GM12878 (cell line): ENCODE data around the gene MATN1. TPM values are rescaled to one million over a fixed set of nuclear protein-coding genes. Genes with fewer than 3 reads are reported as not detected.

Source experiments
- ATAC-seq: fragments of 200-7000 bp; cut with Tn5 transposase; 3 replicates; pipeline ENCODE4 v1.9.1; 2020; ENCODE audit warnings: mild to moderate bottlenecking, moderate library complexity
- BruUV-seq: library from RNA; stranded (reverse); fragments of 400-500 nt; replicated peaks from 2 replicates; lab custom pipeline; 2021; lab: Mats Ljungman, UMichigan
- CTCF ChIA-PET: fragments of 300-600 bp; sonication (Branson Sonifier 250); formaldehyde crosslinking; extraction: SDS; loops from one replicate; lab custom pipeline; 2021; ENCODE audit warnings: inconsistent platforms; lab: Yijun Ruan, JAX
- POLR2A ChIA-PET: fragments of 350-600 bp; formaldehyde crosslinking; extraction: SDS; loops from one replicate; lab custom pipeline; 2021; ENCODE audit warnings: inconsistent platforms; lab: Charles Lee
- RAD21 ChIA-PET: fragments of 300-600 bp; sonication (Branson Sonifier 250); formaldehyde crosslinking; loops from one replicate; lab custom pipeline; 2023; ENCODE audit warnings: antibody characterized with exemption; ENCODE audit not compliant: unreplicated experiment; lab: Charles Lee
- SMC1A ChIA-PET: fragments of 300-600 bp; sonication (Branson Sonifier 250); formaldehyde crosslinking; loops from one replicate; lab custom pipeline; 2023; ENCODE audit not compliant: unreplicated experiment, uncharacterized antibody; lab: Charles Lee
- DNase-seq: peaks from one replicate; pipeline ENCODE4 v3.0.0-alpha.2; 2011; ENCODE audit warnings: low read depth, low spot score
- FAIRE-seq: peaks from 3 replicates; lab custom pipeline; 2011; peaks lifted over from hg19 to GRCh38; lab: Jason Lieb, UNC
- H2AFZ ChIP-seq: 2 replicates; pipeline ENCODE4 v1.6.0; 2011; ENCODE audit warnings: low read depth, low read length, control low read depth; ENCODE audit not compliant: control insufficient read depth
- H3K27ac ChIP-seq: 2 replicates; pipeline ENCODE4 v1.5.1; 2011; ENCODE audit warnings: control low read depth; ENCODE audit not compliant: control insufficient read depth, insufficient read depth
- H3K27me3 ChIP-seq, 2 experiments: replicated peaks in 1 of 2; 2 replicates each; pipeline versions ENCODE4 v1.6.0 to v1.6.1; 2011; ENCODE audit warnings: low read length in 1 of 2; ENCODE audit not compliant: control insufficient read depth in 2 of 2, insufficient read depth in 2 of 2
- H3K36me3 ChIP-seq, 2 experiments: 2 replicates each; pipeline ENCODE4 v1.5.1; 2011; ENCODE audit warnings: low read length in 1 of 2; ENCODE audit not compliant: control insufficient read depth in 2 of 2, insufficient read depth in 2 of 2
- H3K4me1 ChIP-seq: 2 replicates; pipeline ENCODE4 v1.6.1; 2011; ENCODE audit warnings: mild to moderate bottlenecking, low read length, moderate library complexity, mixed read lengths; ENCODE audit not compliant: control insufficient read depth, insufficient read depth
- H3K4me2 ChIP-seq: 2 replicates; pipeline ENCODE4 v1.6.0; 2011; ENCODE audit warnings: control low read depth; ENCODE audit not compliant: control insufficient read depth, insufficient read depth
- H3K4me3 ChIP-seq: fragments of 200-600 bp; sonication (generic); 2 replicates; pipeline ENCODE4 v1.5.1; 2016
- H3K79me2 ChIP-seq: 2 replicates; pipeline ENCODE4 v1.6.0; 2011; ENCODE audit warnings: low read length; ENCODE audit not compliant: control insufficient read depth, insufficient read depth
- H3K9ac ChIP-seq: 2 replicates; pipeline ENCODE4 v1.8.0; 2011; ENCODE audit warnings: low read length, control low read depth, mixed read lengths; ENCODE audit not compliant: control insufficient read depth, insufficient read depth
- H3K9me3 ChIP-seq: replicated peaks from 3 replicates; pipeline ENCODE4 v1.5.1; 2011; ENCODE audit warnings: mild to moderate bottlenecking, low read length; ENCODE audit not compliant: control insufficient read depth, insufficient read depth
- H4K20me1 ChIP-seq: 2 replicates; pipeline ENCODE4 v1.6.0; 2011; ENCODE audit not compliant: control insufficient read depth, insufficient read depth
- BCL3 ChIP-seq: IDR thresholded peaks from 2 replicates; pipeline ENCODE4 v1.6.1; 2011; ENCODE audit warnings: borderline replicate concordance, low read depth, mild to moderate bottlenecking, moderate library complexity, low read length; ENCODE audit not compliant: insufficient read depth, poor library complexity, severe bottlenecking
- BMI1 ChIP-seq: fragments of 450-650 bp; IDR thresholded peaks from 2 replicates; pipeline ENCODE4 v1.6.1; 2016; ENCODE audit warnings: mild to moderate bottlenecking, moderate library complexity, borderline replicate concordance
- CBFB ChIP-seq: IDR thresholded peaks from 2 replicates; pipeline ENCODE4 v1.6.1; 2016; ENCODE audit warnings: antibody characterized with exemption, low read depth
- CHD2 ChIP-seq: IDR thresholded peaks from 2 replicates; pipeline ENCODE4 v1.6.1; 2011; ENCODE audit warnings: low read depth, low read length, improper control_type of control experiment, borderline replicate concordance
- E2F4 ChIP-seq: IDR thresholded peaks from 2 replicates; pipeline ENCODE4 v1.6.1; 2012; ENCODE audit warnings: low read depth, low read length, improper control_type of control experiment
- HCFC1 ChIP-seq: fragments of 150-350 bp; IDR thresholded peaks from 2 replicates; pipeline ENCODE4 v1.6.1; 2014; ENCODE audit warnings: low read length
- KAT2A ChIP-seq: conservative IDR thresholded peaks from 2 replicates; pipeline ENCODE4 v1.6.1; 2011; ENCODE audit warnings: low read depth, low read length; ENCODE audit not compliant: control insufficient read depth
- MTA2 ChIP-seq: fragments of 450-650 bp; IDR thresholded peaks from 2 replicates; pipeline ENCODE4 v1.6.1; 2016; ENCODE audit warnings: low read depth, mild to moderate bottlenecking, moderate library complexity
- MYB ChIP-seq: fragments of 150-350 bp; IDR thresholded peaks from 2 replicates; pipeline ENCODE4 v1.6.1; 2014; ENCODE audit warnings: mild to moderate bottlenecking, low read depth, low read length, borderline replicate concordance
- PAX5 ChIP-seq: IDR thresholded peaks from 2 replicates; pipeline ENCODE4 v1.6.1; 2011; ENCODE audit warnings: low read depth, low read length, borderline replicate concordance
- POLR2AphosphoS5 ChIP-seq: IDR thresholded peaks from 2 replicates; pipeline ENCODE4 v1.6.1; 2011; ENCODE audit warnings: mild to moderate bottlenecking, low read length, inconsistent platforms
- SPI1 ChIP-seq: IDR thresholded peaks from 2 replicates; pipeline ENCODE4 v1.6.1; 2011; ENCODE audit warnings: low read depth, mild to moderate bottlenecking, low read length, moderate library complexity, borderline replicate concordance; ENCODE audit not compliant: insufficient read depth
- SUZ12 ChIP-seq: fragments of 200-600 bp; sonication (generic); IDR thresholded peaks from one replicate; pipeline ENCODE4 v1.6.1; 2018; ENCODE audit warnings: antibody characterized with exemption, mild to moderate bottlenecking; ENCODE audit not compliant: unreplicated experiment
- ZBED1 ChIP-seq: IDR thresholded peaks from 2 replicates; pipeline ENCODE4 v1.6.1; 2016; ENCODE audit warnings: borderline replicate concordance
- ZNF274 ChIP-seq: IDR thresholded peaks from one replicate; pipeline ENCODE4 v1.8.0; 2011; ENCODE audit not compliant: insufficient read length, insufficient read depth
- ZNF687 ChIP-seq: fragments of 450-650 bp; IDR thresholded peaks from 2 replicates; pipeline ENCODE4 v1.6.1; 2017; ENCODE audit warnings: mild to moderate bottlenecking, moderate library complexity
- ZZZ3 ChIP-seq: IDR thresholded peaks from 2 replicates; pipeline ENCODE4 v1.6.1; 2011; ENCODE audit warnings: low read depth; ENCODE audit not compliant: control insufficient read depth, insufficient read length
- WGBS: methylation state at CpG from one replicate; pipeline ENCODE4 v1.1.6; 2016; ENCODE audit warnings: low lambda C conversion rate; ENCODE audit not compliant: insufficient replicate concordance, insufficient coverage; ENCODE audit errors: missing lambda C conversion rate; 5-methylcytosine and 5-hydroxymethylcytosine counted together
- in situ Hi-C: fragments of 300-500 bp; cut with MboI; formaldehyde crosslinking; loops from 9 replicates; pipeline ENCODE4 v1.14.3; 2018; ENCODE audit warnings: mixed read lengths
- intact Hi-C: fragments of 100-400 bp; cut with micrococcal nuclease; formaldehyde crosslinking; loops from one replicate; pipeline ENCODE4 v1.14.2; 2022; ENCODE audit not compliant: unreplicated experiment
- polyA plus RNA-seq, 11 experiments: library from polyadenylated mRNA; depleted of rRNA in 4 of 11; unstranded in 6 of 11; stranded (reverse) in 5 of 11; fragments of >200 nt; fragmentation: Nextera tagmentation in 4 of 11; fragmentation: Illumina TruSeq in 1 of 11; extraction: Ambion mirVana in 4 of 11; extraction: Trizol in 1 of 11; gene quantifications; 1 replicate in 1 of 11; 2 replicates in 10 of 11; pipeline versions ENCODE4 v1.2.1 to v1.2.3, GENCODE V29; 2011 to 2016; ENCODE audit warnings: inconsistent platforms in 2 of 11, missing spikeins in 2 of 11, low read depth in 1 of 11
- total RNA-seq, 4 experiments: library from RNA; depleted of rRNA in 3 of 4; stranded (reverse); fragments of >200 nt in 3 of 4; fragmentation: Illumina TruSeq in 1 of 4; extraction: Trizol in 1 of 4; gene quantifications; 2 replicates each; pipeline versions ENCODE4 v1.2.1 to v1.2.3, GENCODE V29; 2013 to 2021

MATN1 gene
- total and polyA plus RNA-seq, 10 of the 15 experiments (the other 5 are each of a cell fraction or from before 2014, with no cell fraction given) = 0.04 to 0.50 (median 0.10) TPM; not detected in 1

GRCh38 chr1:30750731-30751291 is 27.4 kb upstream of the MATN1 start:
- ChIA-PET POLR2A (interaction anchor here (0.6 to 22.5 kb wide), 8 partner anchors 5 to 32 kb away, joined by 3 to 741 read pairs (median 10); partner anchors contain the start of gene LAPTM5), SMC1A (interaction anchor here (15.9 to 24.8 kb wide), 4 partner anchors 3 to 30 kb away, joined by 248 to 556 read pairs (median 440); partner anchors contain the start of genes LAPTM5 and MATN1), CTCF (interaction anchor here (0.8 to 16.5 kb wide), 10 partner anchors 10 to 160 kb away, joined by 3 to 161 read pairs (median 6); no protein-coding TSS in a partner anchor), RAD21 (interaction anchor here (0.9 to 17.1 kb wide), 8 partner anchors 9 to 31 kb away, joined by 3 to 462 read pairs (median 6); partner anchors contain the start of gene LAPTM5)
- intact Hi-C loops (no loop called here), in situ Hi-C loops (loop anchor here (10.0 kb wide), 1 partner anchor 1184 kb away; the partner anchor contains the start of gene PTP4A2)
- no peaks in the 10 kb centered on the region for H4K20me1 ChIP-seq
- no peaks in the 10 kb centered on the region for H3K27me3 ChIP-seq
- BruUV-seq = no TSS peak
- H3K27ac ChIP-seq = peak overlapping the region; percentile 93
- peak overlapping the region; percentile 75 for H3K4me2 ChIP-seq
- H3K4me3 ChIP-seq = peak overlapping the region; percentile 98
- FAIRE-seq (no peak), DNase-seq (no peak), ATAC-seq (peak; percentile 46)
- peaks cover 68% of the 10 kb centered on the region for H3K4me1 ChIP-seq
- peak overlapping the region; percentile 97 for H3K9ac ChIP-seq
- peaks cover 100% of the 10 kb centered on the region for H3K79me2 ChIP-seq
- peaks cover 9 to 13% of the 10 kb centered on the region in 2 experiments for H3K36me3 ChIP-seq
- no peaks in the 10 kb centered on the region for H3K9me3 ChIP-seq
- WGBS = 3% methylated on average over 10 of the region's 10 CpGs
- no peak overlapping the region for H2AFZ ChIP-seq
- TF ChIP-seq E2F4 (no peak), BMI1 (0 out of 2 replicates have a peak, but pooled peaks have one; percentile 24), ZNF687 (peak; percentile 97), KAT2A (no peak), CBFB (peak; percentile 37; the same call in 1 of the 2 replicates), SUZ12 (no peak), CHD2 (0 out of 2 replicates have a peak, but pooled peaks have one; percentile 37), ZBED1 (0 out of 2 replicates have a peak, but pooled peaks have one; percentile 31), HCFC1 (no peak), ZZZ3 (no peak), PAX5 (peak; percentile 80; the same call in 1 of the 2 replicates), POLR2AphosphoS5 (peak; percentile 27), BCL3 (peak; percentile 47), MYB (0 out of 2 replicates have a peak, but pooled peaks have one; percentile 44), ZNF274 (no peak), MTA2 (peak; percentile 78), SPI1 (peak; percentile 40; the same call in 1 of the 2 replicates)
